BJ (cell line): ENCODE measurements around the gene SPR. TPM values are rescaled to one million over a fixed set of nuclear protein-coding genes. Genes with fewer than 3 reads are reported as not detected.
A peak's percentile ranks its signal among the peaks of the same experiment; 100 is the strongest.

Source experiments
- CTCF ChIA-PET: fragments of 350-600 bp; formaldehyde crosslinking; extraction: SDS; loops from one replicate; lab custom pipeline; 2021; ENCODE audit warnings: antibody characterized with exemption, inconsistent platforms; lab: Yijun Ruan, JAX
- POLR2A ChIA-PET: fragments of 300-600 bp; sonication (Branson Sonifier 250); formaldehyde crosslinking; extraction: SDS; loops from one replicate; lab custom pipeline; 2021; ENCODE audit warnings: antibody characterized with exemption; lab: Charles Lee
- DNase-seq: peaks from one replicate; pipeline ENCODE4 v3.0.0-alpha.2; 2011; ENCODE audit warnings: low read depth
- H3K27me3 ChIP-seq: 2 replicates; pipeline ENCODE4 v1.6.0; 2011; ENCODE audit warnings: low read length; ENCODE audit not compliant: control insufficient read depth, insufficient read depth
- H3K36me3 ChIP-seq: 2 replicates; pipeline ENCODE4 v1.5.1; 2011; ENCODE audit warnings: low read length; ENCODE audit not compliant: control insufficient read depth, insufficient read depth
- H3K4me3 ChIP-seq: 2 replicates; pipeline ENCODE4 v1.5.1; 2011; ENCODE audit warnings: low read depth, mild to moderate bottlenecking, control low read depth, low read length
- CTCF ChIP-seq: IDR thresholded peaks from 2 replicates; pipeline ENCODE4 v1.5.1; 2011; ENCODE audit warnings: low read depth, mild to moderate bottlenecking, control low read depth, inconsistent platforms, low read length, moderate library complexity; ENCODE audit not compliant: insufficient read depth
- polyA plus RNA-seq: library from polyadenylated mRNA; depleted of rRNA; stranded (reverse); fragments of >200 nt; gene quantifications from 2 replicates; pipeline ENCODE4 v1.2.3, GENCODE V29; 2011

SPR gene
- polyA plus RNA-seq, 1 experiment, result 22.9 TPM

- CTCF ChIA-PET, result interaction anchor here (0.6 to 8.6 kb wide), 46 partner anchors 9 to 323 kb away, joined by 3 to 144 read pairs (median 5); partner anchors contain the start of genes EMX1 and SMYD5
- POLR2A ChIA-PET, result no interaction called here
- no peaks in the 10 kb centered on the region for H3K36me3 ChIP-seq
- no peak overlapping the region for H3K4me3 ChIP-seq
- no peak for DNase-seq
- peak; percentile 85 for TF ChIP-seq CTCF
- H3K27me3 ChIP-seq, result peaks cover 12% of the 10 kb centered on the region
Measured at GRCh38 chr2:72893594-72894319, 6.5 kb downstream of the SPR start.

- TF ChIP-seq CTCF, result no peak
- CTCF ChIA-PET, result interaction anchor here (1.0 to 8.6 kb wide), 21 partner anchors 7 to 322 kb away, joined by 3 to 144 read pairs (median 7); partner anchors contain the start of gene SPR
- H3K4me3 ChIP-seq, result no peak overlapping the region
- POLR2A ChIA-PET, result interaction anchor here (0.7 kb wide), 1 partner anchor 37 kb away, joined by 3 read pairs; no protein-coding TSS in a partner anchor
- peaks cover 12% of the 10 kb centered on the region for H3K27me3 ChIP-seq
- no peaks in the 10 kb centered on the region for H3K36me3 ChIP-seq
- DNase-seq, result no peak
Measured at GRCh38 chr2:72894514-72894913, 7.3 kb downstream of the SPR start.

GRCh38 chr2:72895154-72895553 is 7.9 kb downstream of the SPR start:
- ChIA-PET POLR2A (interaction anchor here (0.7 kb wide), 1 partner anchor 37 kb away, joined by 3 read pairs; no protein-coding TSS in a partner anchor), CTCF (interaction anchor here (0.7 to 8.6 kb wide), 12 partner anchors 8 to 317 kb away, joined by 3 to 144 read pairs (median 12); partner anchors contain the start of gene SPR)
- H3K36me3 ChIP-seq, result no peaks in the 10 kb centered on the region
- H3K27me3 ChIP-seq, result peaks cover 12% of the 10 kb centered on the region
- no peak for TF ChIP-seq CTCF
- no peak for DNase-seq
- H3K4me3 ChIP-seq, result no peak overlapping the region

- POLR2A ChIA-PET, result no interaction called here
- DNase-seq, result no peak
- H3K27me3 ChIP-seq, result peaks cover 18% of the 10 kb centered on the region
- CTCF ChIA-PET, result interaction anchor here (0.7 to 8.6 kb wide), 10 partner anchors 8 to 317 kb away, joined by 3 to 144 read pairs (median 30); partner anchors contain the start of gene SPR
- H3K4me3 ChIP-seq, result no peak overlapping the region
- TF ChIP-seq CTCF, result no peak; the same call in 1 of the 2 replicates
- no peaks in the 10 kb centered on the region for H3K36me3 ChIP-seq
Measured at GRCh38 chr2:72895759-72896281, 8.6 kb downstream of the SPR start.

- ChIA-PET POLR2A (no interaction called here), CTCF (interaction anchor here (1.6 to 8.6 kb wide), 7 partner anchors 9 to 281 kb away, joined by 4 to 144 read pairs (median 45); partner anchors contain the start of gene SPR)
- no peak for TF ChIP-seq CTCF
- no peaks in the 10 kb centered on the region for H3K36me3 ChIP-seq
- peaks cover 20% of the 10 kb centered on the region for H3K27me3 ChIP-seq
- no peak overlapping the region for H3K4me3 ChIP-seq
- no peak for DNase-seq
Measured at GRCh38 chr2:72896446-72896845, 9.2 kb downstream of the SPR start.
